T-helper 1 cell treated with Interleukin-12 subunit alpha and Interleukin-12 subunit beta and Interleukin-4 antibody, amounts not matched to agents 30 ng/mL and 1 ng/mL, for 36 hours (primary cell): ENCODE results near the gene TRIO. TPM values are rescaled to one million over a fixed set of nuclear protein-coding genes. Genes with fewer than 3 reads are reported as not detected.

ENCODE experiments used
- intact Hi-C: fragments of 100-400 bp; cut with micrococcal nuclease; formaldehyde crosslinking; loops from one replicate; pipeline ENCODE4 v1.15.1; 2024
- total RNA-seq: library from RNA; stranded (reverse); gene quantifications from 2 replicates; pipeline ENCODE4 v1.2.3, GENCODE V29; 2022

Gene TRIO
- total RNA-seq, 1 donor from 2014 or later, result 12.9 TPM

- intact Hi-C loops, result no loop called here
Observed at GRCh38 chr5:14218897-14219573, 75.9 kb downstream of the TRIO start.

- intact Hi-C loops, result loop anchor here (2.0 kb wide), 1 partner anchor 45 kb away; no protein-coding TSS in a partner anchor
Observed at GRCh38 chr5:14219800-14220512, 76.8 kb downstream of the TRIO start.

GRCh38 chr5:14220642-14221041, 77.5 kb downstream of the TRIO start:
- intact Hi-C loops, result loop anchor here (2.0 kb wide), 1 partner anchor 44 kb away; no protein-coding TSS in a partner anchor

GRCh38 chr5:14221732-14222131, 78.6 kb downstream of the TRIO start:
- intact Hi-C loops, result loop anchor here (2.0 kb wide), 1 partner anchor 43 kb away; no protein-coding TSS in a partner anchor

- intact Hi-C loops, result no loop called here
Observed at GRCh38 chr5:14222206-14222605, 79.1 kb downstream of the TRIO start.

- intact Hi-C loops, result no loop called here
Observed at GRCh38 chr5:14223372-14223771, 80.2 kb downstream of the TRIO start.

- intact Hi-C loops, result no loop called here
Observed at GRCh38 chr5:14225173-14225834, 82.2 kb downstream of the TRIO start.

GRCh38 chr5:14226149-14226548, 83.0 kb downstream of the TRIO start:
- intact Hi-C loops, result no loop called here

- intact Hi-C loops, result no loop called here
Observed at GRCh38 chr5:14226554-14226953, 83.4 kb downstream of the TRIO start.

- intact Hi-C loops, result no loop called here
Observed at GRCh38 chr5:14226992-14227391, 83.8 kb downstream of the TRIO start.

- intact Hi-C loops, result no loop called here
Observed at GRCh38 chr5:14227513-14227912, 84.4 kb downstream of the TRIO start.

GRCh38 chr5:14228219-14228618, 85.1 kb downstream of the TRIO start:
- intact Hi-C loops, result no loop called here

- intact Hi-C loops, result no loop called here
Observed at GRCh38 chr5:14229181-14229580, 86.0 kb downstream of the TRIO start.

- intact Hi-C loops, result no loop called here
Observed at GRCh38 chr5:14229734-14230133, 86.6 kb downstream of the TRIO start.

GRCh38 chr5:14231156-14231555, 88.0 kb downstream of the TRIO start:
- intact Hi-C loops, result no loop called here

- intact Hi-C loops, result no loop called here
Observed at GRCh38 chr5:14231890-14232289, 88.7 kb downstream of the TRIO start.

- intact Hi-C loops, result no loop called here
Observed at GRCh38 chr5:14234204-14234603, 91.1 kb downstream of the TRIO start.

GRCh38 chr5:14235872-14236271, 92.7 kb downstream of the TRIO start:
- intact Hi-C loops, result no loop called here

- intact Hi-C loops, result no loop called here
Observed at GRCh38 chr5:14236757-14237156, 93.6 kb downstream of the TRIO start.

- intact Hi-C loops, result no loop called here
Observed at GRCh38 chr5:14237317-14238086, 94.4 kb downstream of the TRIO start.

- intact Hi-C loops, result no loop called here
Observed at GRCh38 chr5:14238272-14238671, 95.1 kb downstream of the TRIO start.
